GM21737 (cell line): Measurements from ENCODE around the gene ICA1L.

Experiments
- ATAC-seq: cut with Tn5 transposase; IDR thresholded peaks from one replicate; pipeline ENCODE4 v1.9.1; 2021; ENCODE audit warnings: mild to moderate bottlenecking, moderate library complexity; ENCODE audit not compliant: unreplicated experiment

ICA1L gene

GRCh38 chr2:202786842-202787241 is 84.7 kb downstream of the ICA1L start:
- no peak for ATAC-seq

- ATAC-seq: no peak
Measured at GRCh38 chr2:202782940-202783558, 88.5 kb downstream of the ICA1L start.

- ATAC-seq: peak; percentile 97
Measured at GRCh38 chr2:202780514-202781021, 91.0 kb downstream of the ICA1L start.

- ATAC-seq: no peak
Measured at GRCh38 chr2:202778217-202778616, 93.3 kb downstream of the ICA1L start.

GRCh38 chr2:202774104-202774503 is 97.5 kb downstream of the ICA1L start:
- ATAC-seq: no peak

- no peak for ATAC-seq
Measured at GRCh38 chr2:202773301-202773973, 98.1 kb downstream of the ICA1L start.

GRCh38 chr2:202771741-202772460 is 99.7 kb downstream of the ICA1L start:
- no peak for ATAC-seq

- ATAC-seq: no peak
Measured at GRCh38 chr2:202771336-202771735, 100.2 kb downstream of the ICA1L start.

- ATAC-seq: no peak
Measured at GRCh38 chr2:202769201-202769600, 102.4 kb downstream of the ICA1L start.

GRCh38 chr2:202768273-202768672 is 103.3 kb downstream of the ICA1L start:
- ATAC-seq: no peak

- ATAC-seq: no peak
Measured at GRCh38 chr2:202765436-202765835, 106.1 kb downstream of the ICA1L start.

GRCh38 chr2:202764991-202765390 is 106.6 kb downstream of the ICA1L start:
- no peak for ATAC-seq

GRCh38 chr2:202763916-202764315 is 107.7 kb downstream of the ICA1L start:
- ATAC-seq: no peak

GRCh38 chr2:202762556-202762955 is 109.0 kb downstream of the ICA1L start:
- no peak for ATAC-seq

GRCh38 chr2:202760848-202761247 is 110.7 kb downstream of the ICA1L start:
- no peak for ATAC-seq

GRCh38 chr2:202758604-202759003 is 113.0 kb downstream of the ICA1L start:
- no peak for ATAC-seq

- ATAC-seq: no peak
Measured at GRCh38 chr2:202758128-202758527, 113.4 kb downstream of the ICA1L start.

GRCh38 chr2:202757339-202757738 is 114.2 kb downstream of the ICA1L start:
- ATAC-seq: no peak

GRCh38 chr2:202756598-202756997 is 115.0 kb downstream of the ICA1L start:
- no peak for ATAC-seq

GRCh38 chr2:202754936-202755335 is 116.6 kb downstream of the ICA1L start:
- no peak for ATAC-seq

GRCh38 chr2:202752071-202752470 is 119.5 kb downstream of the ICA1L start:
- ATAC-seq: no peak
